H1 (cell line): ENCODE measurements around the gene GPR31. TPM values are rescaled to one million over a fixed set of nuclear protein-coding genes. Genes with fewer than 3 reads are reported as not detected.
A peak's percentile ranks its signal among the peaks of the same experiment; 100 is the strongest.

ENCODE experiments used
- HDAC2 ChIP-seq, 2 experiments: fragments of 300-600 bp in 1 of 2; sonication (generic) in 1 of 2; IDR thresholded peaks; 2 replicates each; pipeline ENCODE4 v1.6.1; 2011 to 2012; ENCODE audit warnings: low read depth in 2 of 2, low read length in 2 of 2, mild to moderate bottlenecking in 2 of 2, moderate library complexity in 2 of 2, borderline replicate concordance in 1 of 2, inconsistent platforms in 1 of 2
- JUN ChIP-seq: IDR thresholded peaks from 2 replicates; pipeline ENCODE4 v1.6.1; 2011; ENCODE audit warnings: low read depth, mild to moderate bottlenecking, improper control_type of control experiment, low read length
- MAX ChIP-seq: IDR thresholded peaks from 2 replicates; pipeline ENCODE4 v1.6.1; 2012; ENCODE audit warnings: inconsistent platforms
- RAD21 ChIP-seq, 2 experiments: IDR thresholded peaks in 1 of 2; conservative IDR thresholded peaks in 1 of 2; 2 replicates each; pipeline ENCODE4 v1.6.1; 2011; ENCODE audit warnings: low read depth in 2 of 2, low read length in 2 of 2, improper control_type of control experiment in 1 of 2, inconsistent platforms in 1 of 2, mild to moderate bottlenecking in 1 of 2, moderate library complexity in 1 of 2
- SAP30 ChIP-seq: fragments of 300-600 bp; sonication (generic); IDR thresholded peaks from 2 replicates; pipeline ENCODE4 v1.7.1; 2012; ENCODE audit warnings: low read length, moderate library complexity, mild to moderate bottlenecking, inconsistent platforms; ENCODE audit not compliant: insufficient read depth, insufficient replicate concordance
- SP4 ChIP-seq: IDR thresholded peaks from 2 replicates; pipeline ENCODE4 v1.6.1; 2012; ENCODE audit warnings: low read length, inconsistent platforms
- TAF7 ChIP-seq: optimal IDR thresholded peaks from 2 replicates; pipeline ENCODE3; 2011; ENCODE audit warnings: low read depth, mild to moderate bottlenecking, inconsistent platforms, low read length, moderate library complexity, borderline replicate concordance
- TCF12 ChIP-seq: IDR thresholded peaks from 2 replicates; pipeline ENCODE4 v1.6.1; 2011; ENCODE audit warnings: low read depth, mild to moderate bottlenecking, low read length
- polyA plus RNA-seq, 7 experiments: library from polyadenylated mRNA; depleted of rRNA in 3 of 7; stranded (reverse) in 5 of 7; unstranded in 2 of 7; fragments of >200 nt in 5 of 7; fragments of 200-250 nt in 2 of 7; gene quantifications; 1 replicate in 5 of 7; 2 replicates in 1 of 7; 4 replicates in 1 of 7; pipeline versions ENCODE4 v1.2.1 to v1.2.3, GENCODE V29; 2011 to 2013; ENCODE audit warnings: missing spikeins in 2 of 7, mixed read lengths in 2 of 7
- total RNA-seq: library from RNA; stranded (reverse); fragmentation: NEBNext Ultra II Directional; extraction: Animal tissue kit (Norgen Biotek cat#: 25700); gene quantifications from 2 replicates; pipeline ENCODE4 v1.2.1, GENCODE V29; 2021
- TF ChIP-seq, protein P1 (sequence below), 3 experiments: IDR thresholded peaks; 1 replicate in 2 of 3; 2 replicates in 1 of 3; pipeline versions ENCODE4 v1.5.1 to v1.6.1; 2011; ENCODE audit warnings: low read length in 3 of 3, mild to moderate bottlenecking in 3 of 3, inconsistent platforms in 2 of 3, low read depth in 1 of 3, moderate library complexity in 1 of 3; ENCODE audit not compliant: insufficient read depth in 1 of 3; ENCODE audit errors: control extremely low read depth in 1 of 3
- TF ChIP-seq, protein P2 (sequence below): IDR thresholded peaks from 2 replicates; pipeline ENCODE4 v1.6.1; 2011; ENCODE audit warnings: low read depth, mild to moderate bottlenecking, low read length; ENCODE audit not compliant: insufficient read depth
- TF ChIP-seq, protein P3 (sequence below): IDR thresholded peaks from 2 replicates; pipeline ENCODE4 v1.6.1; 2012; ENCODE audit warnings: inconsistent platforms

Gene GPR31
- total and polyA plus RNA-seq, 2 of the 8 experiments (the other 6 are each of a cell fraction or from before 2014, with no cell fraction given): not detected

DNA sequence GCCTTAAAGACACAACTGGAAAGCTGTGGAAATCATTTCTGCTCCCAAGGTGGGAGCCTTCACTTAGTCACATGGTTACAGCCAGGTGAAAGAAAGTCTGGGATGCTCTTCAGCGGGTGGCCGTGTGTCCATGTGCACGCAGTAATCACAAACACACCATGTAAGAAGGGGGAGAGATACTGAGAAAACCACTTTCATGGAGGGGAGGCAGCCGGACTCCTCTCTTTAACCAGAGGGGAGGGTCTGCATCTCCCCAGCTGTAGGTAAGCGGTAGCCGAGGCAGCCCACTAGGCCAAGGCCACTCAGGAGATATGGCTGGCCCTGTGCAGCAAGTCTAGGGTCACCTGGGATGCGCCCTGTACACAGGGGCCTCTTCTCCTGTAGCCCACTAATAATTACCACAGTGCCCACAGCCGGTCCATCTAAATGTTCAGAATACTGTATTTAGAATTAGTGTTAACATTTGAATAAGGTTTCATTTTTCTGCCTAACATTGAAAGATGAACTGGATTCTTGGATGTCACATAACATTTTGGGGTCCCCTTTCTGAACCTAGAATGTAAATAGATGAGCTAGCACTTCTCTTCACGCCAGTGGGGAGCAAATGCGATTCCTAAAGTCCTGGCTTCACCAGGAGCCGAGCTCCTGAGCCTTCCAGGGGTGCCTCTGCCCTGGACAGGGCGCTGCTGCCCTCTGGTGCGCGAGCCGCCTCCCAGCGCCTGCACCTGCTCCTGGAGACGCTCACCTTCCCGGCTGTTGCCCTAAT, 15.9 kb downstream of the GPR31 start (continued):
- peak; percentile 98 to 99 for TF ChIP-seq RAD21 (IDR thresholded peaks at IDR 0.05 in 1 of 2, conservative IDR thresholded peaks at IDR 0.05 in 1 of 2; ENCODE audit: low read depth in 2 of 2, low read length in 2 of 2)
- TF ChIP-seq, protein P1, sequence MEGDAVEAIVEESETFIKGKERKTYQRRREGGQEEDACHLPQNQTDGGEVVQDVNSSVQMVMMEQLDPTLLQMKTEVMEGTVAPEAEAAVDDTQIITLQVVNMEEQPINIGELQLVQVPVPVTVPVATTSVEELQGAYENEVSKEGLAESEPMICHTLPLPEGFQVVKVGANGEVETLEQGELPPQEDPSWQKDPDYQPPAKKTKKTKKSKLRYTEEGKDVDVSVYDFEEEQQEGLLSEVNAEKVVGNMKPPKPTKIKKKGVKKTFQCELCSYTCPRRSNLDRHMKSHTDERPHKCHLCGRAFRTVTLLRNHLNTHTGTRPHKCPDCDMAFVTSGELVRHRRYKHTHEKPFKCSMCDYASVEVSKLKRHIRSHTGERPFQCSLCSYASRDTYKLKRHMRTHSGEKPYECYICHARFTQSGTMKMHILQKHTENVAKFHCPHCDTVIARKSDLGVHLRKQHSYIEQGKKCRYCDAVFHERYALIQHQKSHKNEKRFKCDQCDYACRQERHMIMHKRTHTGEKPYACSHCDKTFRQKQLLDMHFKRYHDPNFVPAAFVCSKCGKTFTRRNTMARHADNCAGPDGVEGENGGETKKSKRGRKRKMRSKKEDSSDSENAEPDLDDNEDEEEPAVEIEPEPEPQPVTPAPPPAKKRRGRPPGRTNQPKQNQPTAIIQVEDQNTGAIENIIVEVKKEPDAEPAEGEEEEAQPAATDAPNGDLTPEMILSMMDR (IDR thresholded peaks at IDR 0.05; ENCODE audit: control extremely low read depth in 1 of 3, insufficient read depth in 1 of 3, low read depth in 1 of 3, low read length in 3 of 3): peak; percentile 90 to 94 (median 92)
- TF ChIP-seq MAX: peak; percentile 56
- TF ChIP-seq, protein P2, sequence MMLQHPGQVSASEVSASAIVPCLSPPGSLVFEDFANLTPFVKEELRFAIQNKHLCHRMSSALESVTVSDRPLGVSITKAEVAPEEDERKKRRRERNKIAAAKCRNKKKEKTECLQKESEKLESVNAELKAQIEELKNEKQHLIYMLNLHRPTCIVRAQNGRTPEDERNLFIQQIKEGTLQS: peak; percentile 16; the same call in 1 of the 2 replicates
- TF ChIP-seq, protein P3, sequence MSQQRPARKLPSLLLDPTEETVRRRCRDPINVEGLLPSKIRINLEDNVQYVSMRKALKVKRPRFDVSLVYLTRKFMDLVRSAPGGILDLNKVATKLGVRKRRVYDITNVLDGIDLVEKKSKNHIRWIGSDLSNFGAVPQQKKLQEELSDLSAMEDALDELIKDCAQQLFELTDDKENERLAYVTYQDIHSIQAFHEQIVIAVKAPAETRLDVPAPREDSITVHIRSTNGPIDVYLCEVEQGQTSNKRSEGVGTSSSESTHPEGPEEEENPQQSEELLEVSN: no peak
- TF ChIP-seq TAF7: no peak
- TF ChIP-seq JUN: no peak
- TF ChIP-seq SAP30: no peak
- TF ChIP-seq HDAC2 (IDR thresholded peaks at IDR 0.05; ENCODE audit: borderline replicate concordance in 1 of 2, low read depth in 2 of 2, low read length in 2 of 2): no peak
- peak; percentile 59; the same call in 1 of the 2 replicates for TF ChIP-seq TCF12
- no peak for TF ChIP-seq SP4
- TF ChIP-seq, all 59 proteins: peak for 7
